Measurements from ENCODE around the gene FBXW9.
A peak's percentile ranks its signal among the peaks of the same experiment; 100 is the strongest.
"Not testable (repeated sequence)": the region's sequence is repeated elsewhere in the genome, so short reads cannot be mapped to it uniquely, and the experiment has no call there.

The FBXW9 gene

GRCh38 chr19:12726988-12727316, 30.5 kb upstream of the FBXW9 start:
- H3K4me1 ChIP-seq (ENCODE audit: control insufficient read depth in 5 of 5, insufficient read depth in 5 of 5, low read length in 5 of 5), result peaks cover 9 to 26% (median 22%) of the 10 kb centered on the region in 5 donors

GRCh38 chr19:12725612-12726011, 29.2 kb upstream of the FBXW9 start:
- peaks cover 11 to 34% (median 30%) of the 10 kb centered on the region in 5 donors for H3K4me1 ChIP-seq (ENCODE audit: control insufficient read depth in 5 of 5, insufficient read depth in 5 of 5, low read length in 5 of 5)
- H3K9me3 ChIP-seq (ENCODE audit: control insufficient read depth in 5 of 5, low read length in 5 of 5); H3K27me3 ChIP-seq (ENCODE audit: control insufficient read depth in 5 of 5, insufficient read depth in 4 of 5, low read length in 5 of 5); H3K4me3 ChIP-seq (ENCODE audit: low read depth in 1 of 5, low read length in 5 of 5); H3K9ac ChIP-seq (ENCODE audit: low read length in 5 of 5); H3K27ac ChIP-seq (ENCODE audit: low read depth, low read length): not testable (repeated sequence)
- peaks cover 0 to 29% (median 23%) of the 10 kb centered on the region in 5 donors for H3K36me3 ChIP-seq (ENCODE audit: control insufficient read depth in 5 of 5, insufficient read depth in 5 of 5, low read length in 5 of 5)

More at GRCh38 chr19:12726988-12727316, 30.5 kb upstream of the FBXW9 start:
- no peak overlapping the region for H3K4me3 ChIP-seq (ENCODE audit: low read depth in 1 of 5, low read length in 5 of 5)
- H3K9me3 ChIP-seq (ENCODE audit: control insufficient read depth in 5 of 5, low read length in 5 of 5), result no peaks in the 10 kb centered on the region
- H3K27me3 ChIP-seq (ENCODE audit: control insufficient read depth in 5 of 5, insufficient read depth in 4 of 5, low read length in 5 of 5), result no peaks in the 10 kb centered on the region
- H3K27ac ChIP-seq (ENCODE audit: low read depth, low read length), result no peak overlapping the region
- peaks cover 0 to 39% (median 33%) of the 10 kb centered on the region in 5 donors for H3K36me3 ChIP-seq (ENCODE audit: control insufficient read depth in 5 of 5, insufficient read depth in 5 of 5, low read length in 5 of 5)
- no peak overlapping the region for H3K9ac ChIP-seq (ENCODE audit: low read length in 5 of 5)

- peaks cover 0 to 15% (median 12%) of the 10 kb centered on the region in 5 donors for H3K36me3 ChIP-seq (ENCODE audit: control insufficient read depth in 5 of 5, insufficient read depth in 5 of 5, low read length in 5 of 5)
- peak within 1 kb of the TSS; percentile 63 to 97 (median 78) for H3K9ac ChIP-seq (ENCODE audit: low read length in 5 of 5)
- no peaks in the 10 kb centered on the region for H3K27me3 ChIP-seq (ENCODE audit: control insufficient read depth in 5 of 5, insufficient read depth in 4 of 5, low read length in 5 of 5)
- peak within 1 kb of the TSS; percentile 92 for H3K27ac ChIP-seq (ENCODE audit: low read depth, low read length)
- no peaks in the 10 kb centered on the region for H3K9me3 ChIP-seq (ENCODE audit: control insufficient read depth in 5 of 5, low read length in 5 of 5)
- H3K4me3 ChIP-seq (ENCODE audit: low read depth in 1 of 5, low read length in 5 of 5), result peak within 1 kb of the TSS; percentile 63 to 82 (median 75)
- H3K4me1 ChIP-seq (ENCODE audit: control insufficient read depth in 5 of 5, insufficient read depth in 5 of 5, low read length in 5 of 5), result peaks cover 12 to 36% (median 35%) of the 10 kb centered on the region in 5 donors
Observed at GRCh38 chr19:12723641-12724426, 27.4 kb upstream of the FBXW9 start, which contains the start of gene TNPO2. TNPO2 (minus strand) TSS chr19:12723932; CDS start chr19:12720977, 2,955 bp downstream.

GRCh38 chr19:12723381-12723640, 26.9 kb upstream of the FBXW9 start:
- peak overlapping the region; percentile 92 for H3K27ac ChIP-seq (ENCODE audit: low read depth, low read length)
- no peaks in the 10 kb centered on the region for H3K27me3 ChIP-seq (ENCODE audit: control insufficient read depth in 5 of 5, insufficient read depth in 4 of 5, low read length in 5 of 5)
- H3K9me3 ChIP-seq (ENCODE audit: control insufficient read depth in 5 of 5, low read length in 5 of 5), result no peaks in the 10 kb centered on the region
- H3K36me3 ChIP-seq (ENCODE audit: control insufficient read depth in 5 of 5, insufficient read depth in 5 of 5, low read length in 5 of 5), result peaks cover 0 to 16% (median 13%) of the 10 kb centered on the region in 5 donors
- H3K9ac ChIP-seq (ENCODE audit: low read length in 5 of 5), result peak overlapping the region; percentile 63 to 97 (median 78)
- peak overlapping the region; percentile 63 to 82 (median 75) for H3K4me3 ChIP-seq (ENCODE audit: low read depth in 1 of 5, low read length in 5 of 5)
- peaks cover 12 to 40% (median 35%) of the 10 kb centered on the region in 5 donors for H3K4me1 ChIP-seq (ENCODE audit: control insufficient read depth in 5 of 5, insufficient read depth in 5 of 5, low read length in 5 of 5)

- Histone ChIP-seq H3K36me3 (ENCODE audit: control insufficient read depth in 5 of 5, insufficient read depth in 5 of 5, low read length in 5 of 5) (peaks cover 0 to 17% (median 10%) of the 10 kb centered on the region in 5 donors), H3K4me1 (ENCODE audit: control insufficient read depth in 5 of 5, insufficient read depth in 5 of 5, low read length in 5 of 5) (peaks cover 12 to 40% (median 35%) of the 10 kb centered on the region in 5 donors), H3K27me3 (ENCODE audit: control insufficient read depth in 5 of 5, insufficient read depth in 4 of 5, low read length in 5 of 5) (no peaks in the 10 kb centered on the region), H3K9me3 (ENCODE audit: control insufficient read depth in 5 of 5, low read length in 5 of 5) (no peaks in the 10 kb centered on the region), H3K4me3 (ENCODE audit: low read depth in 1 of 5, low read length in 5 of 5) (peak overlapping the region; percentile 71 to 82 (median 78)), H3K27ac (ENCODE audit: low read depth, low read length) (peak overlapping the region; percentile 92), H3K9ac (ENCODE audit: low read length in 5 of 5) (peak overlapping the region; percentile 63 to 97 (median 78))
Observed at GRCh38 chr19:12722566-12723380, 26.3 kb upstream of the FBXW9 start.

- Histone ChIP-seq H3K4me3 (ENCODE audit: low read depth in 1 of 5, low read length in 5 of 5) (peak overlapping the region; percentile 71 to 89 (median 78)), H3K27me3 (ENCODE audit: control insufficient read depth in 5 of 5, insufficient read depth in 4 of 5, low read length in 5 of 5) (no peaks in the 10 kb centered on the region), H3K36me3 (ENCODE audit: control insufficient read depth in 5 of 5, insufficient read depth in 5 of 5, low read length in 5 of 5) (peaks cover 0 to 21% (median 15%) of the 10 kb centered on the region in 5 donors), H3K9ac (ENCODE audit: low read length in 5 of 5) (peak overlapping the region; percentile 66 to 98 (median 96)), H3K9me3 (ENCODE audit: control insufficient read depth in 5 of 5, low read length in 5 of 5) (no peaks in the 10 kb centered on the region), H3K27ac (ENCODE audit: low read depth, low read length) (peak overlapping the region; percentile 92), H3K4me1 (ENCODE audit: control insufficient read depth in 5 of 5, insufficient read depth in 5 of 5, low read length in 5 of 5) (peaks cover 12 to 40% (median 35%) of the 10 kb centered on the region in 5 donors)
Observed at GRCh38 chr19:12721656-12722565, 25.5 kb upstream of the FBXW9 start.

GRCh38 chr19:12720851-12721655, 24.6 kb upstream of the FBXW9 start:
- peak overlapping the region; percentile 92 for H3K27ac ChIP-seq (ENCODE audit: low read depth, low read length)
- H3K9me3 ChIP-seq (ENCODE audit: control insufficient read depth in 5 of 5, low read length in 5 of 5), result no peaks in the 10 kb centered on the region
- peaks cover 12 to 40% (median 35%) of the 10 kb centered on the region in 5 donors for H3K4me1 ChIP-seq (ENCODE audit: control insufficient read depth in 5 of 5, insufficient read depth in 5 of 5, low read length in 5 of 5)
- peaks cover 0 to 26% (median 21%) of the 10 kb centered on the region in 5 donors for H3K36me3 ChIP-seq (ENCODE audit: control insufficient read depth in 5 of 5, insufficient read depth in 5 of 5, low read length in 5 of 5)
- H3K27me3 ChIP-seq (ENCODE audit: control insufficient read depth in 5 of 5, insufficient read depth in 4 of 5, low read length in 5 of 5), result no peaks in the 10 kb centered on the region
- H3K4me3 ChIP-seq (ENCODE audit: low read depth in 1 of 5, low read length in 5 of 5), result peak overlapping the region; percentile 71 to 89 (median 78)
- H3K9ac ChIP-seq (ENCODE audit: low read length in 5 of 5), result peak overlapping the region; percentile 66 to 98 (median 96)

- peak overlapping the region; percentile 48 to 98 (median 96) for H3K9ac ChIP-seq (ENCODE audit: low read length in 5 of 5)
- peaks cover 0 to 33% (median 28%) of the 10 kb centered on the region in 5 donors for H3K36me3 ChIP-seq (ENCODE audit: control insufficient read depth in 5 of 5, insufficient read depth in 5 of 5, low read length in 5 of 5)
- peaks cover 12 to 40% (median 35%) of the 10 kb centered on the region in 5 donors for H3K4me1 ChIP-seq (ENCODE audit: control insufficient read depth in 5 of 5, insufficient read depth in 5 of 5, low read length in 5 of 5)
- no peaks in the 10 kb centered on the region for H3K9me3 ChIP-seq (ENCODE audit: control insufficient read depth in 5 of 5, low read length in 5 of 5)
- H3K27me3 ChIP-seq (ENCODE audit: control insufficient read depth in 5 of 5, insufficient read depth in 4 of 5, low read length in 5 of 5), result no peaks in the 10 kb centered on the region
- peak overlapping the region; percentile 35 to 78 (median 75) for H3K4me3 ChIP-seq (ENCODE audit: low read depth in 1 of 5, low read length in 5 of 5)
- peak overlapping the region; percentile 92 for H3K27ac ChIP-seq (ENCODE audit: low read depth, low read length)
Observed at GRCh38 chr19:12720296-12720695, 23.9 kb upstream of the FBXW9 start.

GRCh38 chr19:12715929-12716328, 19.5 kb upstream of the FBXW9 start:
- peaks cover 0 to 68% (median 62%) of the 10 kb centered on the region in 5 donors for H3K36me3 ChIP-seq (ENCODE audit: control insufficient read depth in 5 of 5, insufficient read depth in 5 of 5, low read length in 5 of 5)
- no peak overlapping the region for H3K9ac ChIP-seq (ENCODE audit: low read length in 5 of 5)
- H3K27me3 ChIP-seq (ENCODE audit: control insufficient read depth in 5 of 5, insufficient read depth in 4 of 5, low read length in 5 of 5), result no peaks in the 10 kb centered on the region
- no peak overlapping the region for H3K4me3 ChIP-seq (ENCODE audit: low read depth in 1 of 5, low read length in 5 of 5)
- peaks cover 3 to 12% (median 9%) of the 10 kb centered on the region in 5 donors for H3K4me1 ChIP-seq (ENCODE audit: control insufficient read depth in 5 of 5, insufficient read depth in 5 of 5, low read length in 5 of 5)
- no peaks in the 10 kb centered on the region for H3K9me3 ChIP-seq (ENCODE audit: control insufficient read depth in 5 of 5, low read length in 5 of 5)
- H3K27ac ChIP-seq (ENCODE audit: low read depth, low read length), result no peak overlapping the region
